ENCODE measurements around the gene SGIP1. TPM values are rescaled to one million over a fixed set of nuclear protein-coding genes. Genes with fewer than 3 reads are reported as not detected.

Gene SGIP1
- total and polyA plus RNA-seq, 2 experiments from 2014 or later = 2.4 to 6.1 TPM

GRCh38 chr1:66712839-66713238, 178.9 kb downstream of the SGIP1 start:
- Histone ChIP-seq H3K27ac (ENCODE audit: low read depth) (no peak overlapping the region), H4K20me1 (replicated peaks; ENCODE audit: insufficient read depth) (no peaks in the 10 kb centered on the region), H3K4me1 (ENCODE audit: insufficient read depth) (no peaks in the 10 kb centered on the region), H3K4me2 (peak overlapping the region; percentile 0; the same call in 1 of the 2 replicates), H3K9me2 (ENCODE audit: insufficient read depth) (no peaks in the 10 kb centered on the region), H2AFZ (no peak overlapping the region), H3K79me2 (replicated peaks; ENCODE audit: insufficient read depth) (no peaks in the 10 kb centered on the region), H3F3A (replicated peaks; ENCODE audit: low read depth) (no peaks in the 10 kb centered on the region), H3K27me3 (ENCODE audit: insufficient read depth) (no peaks in the 10 kb centered on the region), H3K36me3 (ENCODE audit: insufficient read depth) (no peaks in the 10 kb centered on the region), H3K4me3 (no peak overlapping the region)
- Mint-ChIP-seq H3K9me3 (no peaks in the 10 kb centered on the region), H3K27me3 (ENCODE audit: insufficient read depth, low read depth, poor library complexity) (no peaks in the 10 kb centered on the region), H3K27ac (no peak overlapping the region), H3K4me3 (no peak overlapping the region), H3K4me1 (peaks cover 7% of the 10 kb centered on the region; the same call in 2 of the 3 replicates), H3K36me3 (ENCODE audit: low read depth) (no peaks in the 10 kb centered on the region)
- DNase-seq (ENCODE audit: low spot score) (peak; percentile 34), ATAC-seq (peak; percentile 71)
- TF ChIP-seq ETS1 (IDR thresholded peaks at IDR 0.05) (no peak), ZNF331 (CRISPR knock-in tag; IDR thresholded peaks at IDR 0.05; ENCODE audit: low read depth) (no peak), NANOG (IDR thresholded peaks at IDR 0.05; ENCODE audit: borderline replicate concordance) (no peak), EZH2phosphoT487 (IDR thresholded peaks at IDR 0.05; ENCODE audit: unreplicated experiment) (no peak), CTCF (conservative IDR thresholded peaks at IDR 0.05; ENCODE audit: low read depth in 2 of 2) (no peak), EZH2 (IDR thresholded peaks at IDR 0.05; ENCODE audit: low read depth, unreplicated experiment) (no peak), POLR2AphosphoS5 (IDR thresholded peaks at IDR 0.05; ENCODE audit: low read depth) (no peak), JUNB (IDR thresholded peaks at IDR 0.05; ENCODE audit: unreplicated experiment) (no peak), CREB1 (CRISPR knock-in tag; IDR thresholded peaks at IDR 0.05; ENCODE audit: low read depth) (no peak), REST (IDR thresholded peaks at IDR 0.05; ENCODE audit: unreplicated experiment) (no peak), ZNF462 (CRISPR knock-in tag; IDR thresholded peaks at IDR 0.05) (no peak), ZNF114 (CRISPR knock-in tag; IDR thresholded peaks at IDR 0.05) (no peak), STAT1 (IDR thresholded peaks at IDR 0.05; ENCODE audit: unreplicated experiment) (no peak)

Measured in GM23338 (cell line).